GM19239 (cell line): ENCODE measurements around the gene PLEKHN1.
"Not testable (repeated sequence)": the region's sequence is repeated elsewhere in the genome, so short reads cannot be mapped to it uniquely, and the experiment has no call there.

ENCODE experiments used
- DNase-seq: peaks from one replicate; pipeline ENCODE4 v3.0.0; 2011; ENCODE audit warnings: low spot score; ENCODE audit not compliant: insufficient read length
- FAIRE-seq: peaks from 2 replicates; lab custom pipeline; 2011; peaks lifted over from hg19 to GRCh38; lab: Jason Lieb, UNC

The PLEKHN1 gene

DNA sequence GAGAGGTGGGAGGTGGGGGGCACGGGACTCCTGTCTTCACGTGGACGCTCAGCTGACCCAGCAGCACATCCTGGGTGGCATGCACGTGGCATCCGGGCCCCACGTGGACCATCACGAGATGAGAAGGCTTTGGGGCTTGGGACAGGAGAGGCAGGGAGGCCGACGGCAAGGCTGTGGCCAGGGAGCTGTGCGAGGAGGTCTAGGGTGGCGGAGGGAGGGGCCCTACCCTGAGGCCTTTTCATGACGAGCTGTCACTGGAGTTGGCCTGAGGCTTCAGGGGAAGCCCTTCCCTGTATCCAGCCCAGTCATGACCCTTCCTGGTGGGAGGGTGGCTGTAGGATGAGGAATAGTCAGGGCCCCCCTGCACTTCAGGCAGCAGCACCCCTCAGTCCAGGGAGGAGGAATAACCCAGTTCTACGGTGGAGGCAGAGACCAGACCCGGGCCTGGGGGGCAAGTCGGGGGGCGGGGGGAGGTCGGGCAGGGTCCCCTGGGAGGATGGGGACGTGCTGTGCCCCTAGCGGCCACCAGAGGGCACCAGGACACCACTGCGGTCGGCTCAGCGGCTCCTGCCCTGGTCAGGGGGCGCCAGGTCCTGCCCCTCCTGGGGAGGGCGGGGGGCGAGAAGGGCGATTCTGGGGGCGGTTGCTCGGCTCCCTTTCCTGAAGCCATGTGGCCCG, 17.7 kb downstream of the PLEKHN1 start:
- DNase-seq (peak; percentile 85), FAIRE-seq (no peak)

GRCh38 chr1:984476-984814, 18.2 kb downstream of the PLEKHN1 start:
- FAIRE-seq (no peak), DNase-seq (no peak)

- DNase-seq (no peak), FAIRE-seq (no peak)
Observed at GRCh38 chr1:985126-985525, 18.8 kb downstream of the PLEKHN1 start.

GRCh38 chr1:988061-988460, 21.8 kb downstream of the PLEKHN1 start:
- FAIRE-seq, DNase-seq: not testable (repeated sequence)

DNA sequence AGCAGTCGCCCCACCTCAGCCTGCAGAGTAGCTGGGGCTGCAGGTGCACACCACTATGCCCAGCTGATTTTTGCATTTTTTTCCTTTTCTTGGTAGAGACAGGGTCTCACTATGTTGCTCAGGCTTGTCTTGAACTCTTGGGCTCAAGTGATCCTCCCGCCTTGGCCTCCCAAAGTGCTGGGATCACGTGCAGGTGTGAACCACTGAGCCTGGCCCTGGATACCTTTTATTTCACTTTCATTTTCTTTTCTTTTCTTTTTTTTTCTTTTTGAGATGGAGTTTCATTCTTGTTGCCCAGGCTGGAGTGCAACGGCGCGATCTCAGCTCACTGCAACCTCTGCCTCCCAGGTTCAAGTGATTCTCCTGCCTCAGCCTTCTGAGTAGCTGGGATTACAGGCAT, 25.0 kb downstream of the PLEKHN1 start:
- FAIRE-seq, DNase-seq: not testable (repeated sequence)

GRCh38 chr1:991895-992294, 25.6 kb downstream of the PLEKHN1 start:
- no peak for DNase-seq
- FAIRE-seq: no peak

GRCh38 chr1:992362-992761, 26.1 kb downstream of the PLEKHN1 start:
- FAIRE-seq (peak; percentile 64), DNase-seq (no peak)

- no peak for DNase-seq
- no peak for FAIRE-seq
Observed at GRCh38 chr1:993379-993995, 27.2 kb downstream of the PLEKHN1 start.

GRCh38 chr1:994546-994945, 28.3 kb downstream of the PLEKHN1 start:
- DNase-seq, FAIRE-seq: not testable (repeated sequence)

DNA sequence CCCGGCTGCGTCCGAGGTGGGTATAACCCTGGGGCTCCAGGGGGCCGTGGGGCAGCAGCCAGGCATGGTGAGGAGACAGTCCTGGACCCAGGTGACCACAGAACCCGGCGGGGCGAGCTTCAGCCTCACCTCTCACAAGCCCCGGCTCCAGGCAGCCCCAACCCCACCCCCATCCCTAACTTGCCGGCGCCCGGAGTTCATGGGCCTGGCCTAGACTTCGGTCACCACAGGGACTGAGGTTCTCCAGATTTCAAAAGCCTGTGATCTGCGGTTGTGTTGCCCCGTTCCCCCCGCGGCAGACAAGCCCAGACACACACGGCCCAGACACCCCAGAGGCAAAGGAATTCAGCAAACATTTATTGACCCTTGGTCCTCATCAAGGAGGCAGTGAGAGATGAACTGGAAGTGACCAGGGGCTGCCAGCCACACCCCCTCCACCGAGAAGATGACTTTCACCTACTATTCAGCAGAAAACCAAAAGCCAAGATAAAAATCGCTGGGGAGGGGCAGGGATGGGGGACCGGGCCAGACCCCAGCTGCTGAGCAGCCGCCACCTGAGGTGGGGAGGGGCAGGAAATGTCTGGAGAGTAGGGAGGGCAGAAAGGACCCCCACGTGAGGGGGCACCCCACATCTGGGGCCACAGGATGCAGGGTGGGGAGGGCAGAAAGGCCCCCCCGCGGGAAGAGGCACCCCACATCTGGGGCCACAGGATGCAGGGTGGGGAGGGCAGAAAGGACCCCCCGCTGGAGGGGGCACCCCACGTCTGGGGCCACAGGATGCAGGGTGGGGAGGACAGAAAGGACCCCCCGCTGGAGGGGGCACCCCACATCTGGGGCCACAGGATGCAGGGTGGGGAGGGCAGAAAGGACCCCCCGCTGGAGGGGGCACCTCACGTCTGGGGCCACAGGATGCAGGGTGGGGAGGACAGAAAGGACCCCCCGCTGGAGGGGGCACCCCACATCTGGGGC, 29.7 kb downstream of the PLEKHN1 start:
- no peak for DNase-seq
- no peak for FAIRE-seq

- DNase-seq: no peak
- FAIRE-seq: no peak
Observed at GRCh38 chr1:996851-997712, 30.8 kb downstream of the PLEKHN1 start.

GRCh38 chr1:997713-997992, 31.4 kb downstream of the PLEKHN1 start:
- FAIRE-seq (no peak), DNase-seq (no peak)

DNA sequence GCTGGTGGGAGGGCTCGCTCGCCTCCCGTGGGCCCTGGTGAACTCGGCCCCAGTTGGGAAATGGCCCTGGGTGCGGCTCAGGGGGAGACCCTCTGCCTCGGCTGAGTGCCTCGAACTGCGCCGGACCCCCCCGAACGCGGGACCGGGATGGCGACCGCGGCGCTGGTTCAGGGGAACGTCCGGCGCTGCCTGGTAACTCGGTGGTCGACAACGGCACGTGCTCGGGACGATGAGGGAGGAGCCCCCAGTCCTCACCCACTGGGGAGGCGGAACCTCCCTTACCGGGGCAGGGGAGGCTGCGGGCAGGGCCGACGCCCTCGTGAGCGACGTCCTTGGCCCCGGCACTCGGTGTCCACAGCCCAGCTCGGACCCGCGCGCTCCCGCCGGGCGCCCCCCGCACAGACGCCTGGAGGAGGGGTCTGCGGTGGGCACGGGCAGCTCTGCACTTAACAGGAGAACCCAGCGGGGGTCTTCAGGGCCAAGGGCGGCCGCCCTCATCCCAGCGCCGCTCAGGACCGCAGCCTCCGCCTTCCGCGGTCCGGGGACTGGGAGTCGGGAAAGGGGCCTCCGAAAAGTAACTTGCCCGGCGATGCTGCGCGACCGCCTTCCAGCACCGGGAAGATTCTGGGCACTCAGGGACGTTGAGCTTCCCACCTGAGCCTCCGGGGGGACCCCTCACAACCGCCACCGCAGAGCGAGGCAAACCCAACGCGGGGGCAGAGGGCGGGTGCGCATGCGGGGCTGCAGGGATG, 31.9 kb downstream of the PLEKHN1 start:
- no peak for DNase-seq
- no peak for FAIRE-seq

GRCh38 chr1:998745-998994, 32.4 kb downstream of the PLEKHN1 start:
- FAIRE-seq: no peak
- no peak for DNase-seq

GRCh38 chr1:998995-999724, 32.9 kb downstream of the PLEKHN1 start:
- DNase-seq: no peak

DNA sequence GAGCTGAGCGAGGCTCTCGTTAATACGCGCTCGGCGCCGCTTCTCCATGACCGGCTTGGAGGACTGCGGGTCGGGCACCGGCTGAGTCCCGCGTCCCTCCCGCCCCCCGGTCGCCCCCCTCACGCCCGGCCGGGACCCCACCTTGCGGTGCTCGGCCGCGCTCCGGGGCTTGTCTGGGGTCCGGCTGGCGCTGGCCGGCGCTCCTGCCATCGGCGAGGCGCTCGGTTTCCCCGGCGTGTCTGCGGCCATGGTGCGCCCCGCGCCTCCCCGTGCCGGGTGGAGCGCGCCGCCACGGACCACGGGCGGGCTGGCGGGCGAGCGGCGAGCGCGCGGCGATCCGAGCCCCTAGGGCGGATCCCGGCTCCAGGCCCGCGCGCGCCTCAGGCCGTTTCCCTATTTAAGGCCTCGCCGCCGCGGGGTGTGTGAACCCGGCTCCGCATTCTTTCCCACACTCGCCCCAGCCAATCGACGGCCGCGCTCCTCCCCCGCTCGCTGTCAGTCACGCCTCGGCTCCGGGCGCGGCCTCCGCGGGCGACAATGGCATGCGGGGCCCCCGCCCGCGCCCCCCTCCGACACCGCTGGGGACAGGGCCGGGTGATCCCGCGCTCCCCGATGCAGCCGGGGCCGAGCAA, 33.6 kb downstream of the PLEKHN1 start, which contains the start of gene HES4:
Gene HES4 (minus strand): TSS at position 373 of the 632 bp plus-strand sequence. CDS start 124 bp downstream, at position 249.
- FAIRE-seq: peak; percentile 18
- no peak for DNase-seq

More at GRCh38 chr1:998995-999724, 32.9 kb downstream of the PLEKHN1 start:
- no peak for FAIRE-seq

GRCh38 chr1:1000357-1001056, 34.2 kb downstream of the PLEKHN1 start:
- DNase-seq: peak; percentile 91
- peak; percentile 93 for FAIRE-seq
